ENCODE data around the gene BBS12.
A peak's percentile ranks its signal among the peaks of the same experiment; 100 is the strongest.

The BBS12 gene

DNA sequence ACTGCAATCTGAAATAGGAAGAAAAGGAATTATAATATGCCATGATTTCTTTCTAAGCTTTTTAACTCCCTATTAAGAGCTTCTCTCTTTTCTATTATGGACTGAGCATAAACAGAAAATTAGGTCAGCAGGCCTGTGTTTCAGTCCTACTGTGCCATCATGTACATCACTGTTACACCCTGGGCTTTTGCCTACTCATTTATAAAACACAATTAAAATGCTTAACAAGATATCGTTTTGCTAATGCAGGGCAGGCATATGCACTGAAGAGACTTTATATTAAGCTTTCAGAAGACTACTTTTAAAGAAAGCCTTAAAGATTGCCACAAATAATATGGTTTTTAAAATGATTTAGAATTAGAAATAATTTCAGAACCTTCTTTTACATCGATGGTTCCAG is 828 bp upstream of the BBS12 start:
- DNase-seq (ENCODE audit: low read depth): no peak
- TF ChIP-seq, protein P1, sequence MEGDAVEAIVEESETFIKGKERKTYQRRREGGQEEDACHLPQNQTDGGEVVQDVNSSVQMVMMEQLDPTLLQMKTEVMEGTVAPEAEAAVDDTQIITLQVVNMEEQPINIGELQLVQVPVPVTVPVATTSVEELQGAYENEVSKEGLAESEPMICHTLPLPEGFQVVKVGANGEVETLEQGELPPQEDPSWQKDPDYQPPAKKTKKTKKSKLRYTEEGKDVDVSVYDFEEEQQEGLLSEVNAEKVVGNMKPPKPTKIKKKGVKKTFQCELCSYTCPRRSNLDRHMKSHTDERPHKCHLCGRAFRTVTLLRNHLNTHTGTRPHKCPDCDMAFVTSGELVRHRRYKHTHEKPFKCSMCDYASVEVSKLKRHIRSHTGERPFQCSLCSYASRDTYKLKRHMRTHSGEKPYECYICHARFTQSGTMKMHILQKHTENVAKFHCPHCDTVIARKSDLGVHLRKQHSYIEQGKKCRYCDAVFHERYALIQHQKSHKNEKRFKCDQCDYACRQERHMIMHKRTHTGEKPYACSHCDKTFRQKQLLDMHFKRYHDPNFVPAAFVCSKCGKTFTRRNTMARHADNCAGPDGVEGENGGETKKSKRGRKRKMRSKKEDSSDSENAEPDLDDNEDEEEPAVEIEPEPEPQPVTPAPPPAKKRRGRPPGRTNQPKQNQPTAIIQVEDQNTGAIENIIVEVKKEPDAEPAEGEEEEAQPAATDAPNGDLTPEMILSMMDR (conservative IDR thresholded peaks at IDR 0.05; ENCODE audit: low read depth, low read length): no peak
- no peak overlapping the region for H3K4me3 ChIP-seq (ENCODE audit: low read length)

DNA sequence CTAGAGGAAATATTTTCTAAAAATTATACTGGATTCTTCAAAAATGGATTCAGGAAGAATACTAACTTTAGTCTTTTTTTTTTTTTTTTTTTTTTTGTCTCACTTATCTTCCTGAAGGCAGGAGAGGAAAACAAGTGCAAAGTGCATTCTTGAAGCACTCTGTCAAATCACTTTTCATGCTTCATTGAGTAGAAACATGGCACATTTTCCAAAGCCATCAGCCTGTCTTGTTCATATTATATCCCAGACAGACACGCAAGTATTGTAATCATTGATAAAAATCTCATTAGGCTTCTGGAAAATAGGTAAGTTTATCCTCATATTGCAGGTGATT is 1.2 kb downstream of the BBS12 start:
- DNase-seq (ENCODE audit: low read depth): no peak
- H3K4me3 ChIP-seq (ENCODE audit: low read length): peak overlapping the region; percentile 86
- TF ChIP-seq, protein P1 (conservative IDR thresholded peaks at IDR 0.05; ENCODE audit: low read depth, low read length): no peak

DNA sequence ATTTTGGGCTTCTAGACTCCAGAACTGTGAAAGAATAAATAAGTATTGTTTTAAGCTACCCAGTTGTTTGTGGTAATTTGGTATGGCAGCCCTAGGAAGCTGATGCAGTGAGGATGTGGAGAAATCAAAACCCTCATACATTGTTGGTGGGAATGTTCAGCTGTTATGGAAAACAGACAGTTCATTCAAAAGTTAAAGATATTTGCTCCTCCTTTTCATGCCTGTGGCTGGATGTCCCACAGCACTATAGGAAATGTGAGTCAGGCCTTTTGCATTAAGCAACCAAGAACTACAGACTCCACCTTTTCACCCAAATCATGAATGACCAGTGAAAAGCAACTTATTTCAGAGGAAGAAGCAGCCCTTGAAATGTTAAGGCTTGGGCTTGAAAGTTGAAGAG is 6.7 kb downstream of the BBS12 start:
- DNase-seq (ENCODE audit: low read depth): no peak
- TF ChIP-seq, protein P1 (conservative IDR thresholded peaks at IDR 0.05; ENCODE audit: low read depth, low read length): no peak
- no peak overlapping the region for H3K4me3 ChIP-seq (ENCODE audit: low read length)

DNA sequence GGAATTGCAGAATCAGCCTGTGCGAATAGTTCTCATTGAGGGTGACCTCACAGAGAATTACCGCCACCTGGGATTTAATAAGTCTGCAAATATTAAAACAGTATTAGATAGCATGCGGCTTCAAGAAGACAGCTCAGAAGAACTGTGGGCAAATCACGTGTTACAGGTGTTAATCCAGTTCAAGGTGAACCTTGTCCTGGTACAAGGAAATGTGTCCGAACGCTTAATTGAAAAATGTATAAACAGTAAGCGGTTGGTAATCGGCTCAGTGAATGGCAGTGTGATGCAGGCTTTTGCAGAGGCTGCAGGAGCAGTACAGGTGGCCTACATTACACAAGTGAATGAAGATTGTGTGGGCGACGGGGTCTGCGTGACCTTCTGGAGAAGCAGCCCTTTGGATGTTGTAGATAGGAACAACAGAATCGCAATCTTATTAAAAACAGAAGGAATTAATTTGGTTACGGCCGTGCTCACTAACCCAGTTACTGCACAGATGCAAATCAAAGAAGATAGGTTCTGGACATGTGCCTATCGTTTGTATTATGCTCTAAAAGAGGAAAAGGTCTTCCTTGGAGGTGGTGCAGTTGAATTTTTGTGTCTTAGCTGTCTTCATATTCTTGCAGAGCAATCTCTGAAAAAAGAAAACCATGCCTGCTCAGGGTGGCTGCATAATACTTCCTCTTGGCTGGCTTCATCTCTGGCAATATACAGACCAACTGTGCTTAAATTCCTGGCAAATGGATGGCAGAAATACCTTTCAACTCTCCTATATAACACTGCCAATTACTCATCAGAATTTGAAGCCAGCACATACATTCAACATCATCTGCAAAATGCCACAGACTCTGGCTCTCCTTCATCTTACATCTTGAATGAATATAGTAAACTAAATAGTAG is 10.7 kb downstream of the BBS12 start:
- H3K4me3 ChIP-seq (ENCODE audit: low read length): no peak overlapping the region
- DNase-seq (ENCODE audit: low read depth): no peak
- TF ChIP-seq, protein P1 (conservative IDR thresholded peaks at IDR 0.05; ENCODE audit: low read depth, low read length): no peak

DNA sequence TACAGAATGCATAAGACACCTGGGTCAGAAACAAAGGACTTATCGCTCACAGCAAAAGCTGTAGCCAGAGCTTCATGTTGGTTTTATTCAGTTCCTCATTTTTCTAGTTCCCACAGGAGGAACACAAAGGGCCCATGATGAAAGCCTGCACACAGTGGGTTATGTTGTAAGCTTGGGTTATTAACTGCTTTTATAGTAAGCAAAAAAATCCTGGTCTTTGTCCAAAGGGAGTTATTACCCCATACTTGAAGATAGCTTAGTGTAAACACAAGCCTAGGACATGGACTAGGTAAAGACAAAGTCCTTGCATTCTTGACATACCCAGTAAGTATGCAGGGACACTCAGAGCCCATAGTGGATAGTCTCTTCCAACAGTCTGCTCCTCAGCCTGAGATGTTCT is 11.7 kb downstream of the BBS12 start:
- DNase-seq (ENCODE audit: low read depth): no peak
- no peak overlapping the region for H3K4me3 ChIP-seq (ENCODE audit: low read length)
- TF ChIP-seq, protein P1 (conservative IDR thresholded peaks at IDR 0.05; ENCODE audit: low read depth, low read length): no peak

DNA sequence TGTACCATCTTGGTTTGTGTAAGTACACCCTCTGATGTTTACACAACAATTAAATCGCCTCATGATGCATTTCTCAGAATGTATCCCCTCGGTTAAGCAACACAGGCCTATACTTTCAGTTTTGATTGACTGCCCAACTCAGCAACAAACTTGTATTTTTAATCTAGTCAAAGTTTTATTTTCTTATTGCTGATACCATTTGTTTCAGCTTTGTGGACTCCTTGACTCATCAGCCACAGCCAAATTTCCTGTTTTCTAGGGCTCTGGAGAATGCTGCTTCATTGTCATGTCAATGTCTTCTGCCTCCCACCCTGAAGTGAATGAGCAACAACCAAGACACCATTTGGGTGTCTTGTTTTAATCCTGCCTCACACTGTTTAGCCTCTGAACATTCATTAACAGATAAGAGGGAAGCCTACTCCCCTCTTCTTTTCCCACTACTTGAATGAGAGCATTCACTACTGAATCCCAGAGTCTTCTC is 14.0 kb downstream of the BBS12 start:
- DNase-seq (ENCODE audit: low read depth): no peak
- TF ChIP-seq, protein P1 (conservative IDR thresholded peaks at IDR 0.05; ENCODE audit: low read depth, low read length): no peak
- H3K4me3 ChIP-seq (ENCODE audit: low read length): no peak overlapping the region

DNA sequence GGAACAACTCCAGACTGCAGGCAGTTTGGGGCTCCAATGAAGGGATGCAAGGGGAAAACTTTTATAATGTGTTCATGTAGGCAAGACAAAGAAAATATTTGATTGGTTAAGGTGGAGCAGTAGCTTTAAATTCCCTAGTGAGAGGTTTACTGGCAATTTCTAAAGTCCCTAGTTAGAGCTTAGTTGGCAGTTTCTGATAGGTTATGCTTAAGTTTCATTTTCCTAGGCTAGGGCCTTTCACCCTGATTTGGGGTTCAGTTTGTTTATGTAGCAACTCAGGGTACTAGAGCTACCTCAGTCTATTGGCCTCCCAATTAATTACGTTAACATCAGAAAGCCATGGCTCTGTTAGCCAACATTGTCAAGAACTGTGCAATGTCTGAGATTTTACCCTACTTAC is 14.6 kb downstream of the BBS12 start:
- DNase-seq (ENCODE audit: low read depth): no peak
- H3K4me3 ChIP-seq (ENCODE audit: low read length): no peak overlapping the region
- TF ChIP-seq, protein P1 (conservative IDR thresholded peaks at IDR 0.05; ENCODE audit: low read depth, low read length): no peak

Data from retinal pigment epithelial cell (primary cell).